Mesendoderm (in vitro differentiated cells): Measurements from ENCODE around the gene GADD45B.

ENCODE experiments used
- DNase-seq: peaks from one replicate; pipeline ENCODE4 v3.0.0; 2013
- H2AK5ac ChIP-seq: 2 replicates; pipeline ENCODE4 v1.6.1; 2013; ENCODE audit warnings: low read length, inconsistent platforms
- H2BK120ac ChIP-seq: 2 replicates; pipeline ENCODE4 v1.6.1; 2013; ENCODE audit warnings: low read depth, mild to moderate bottlenecking, low read length, moderate library complexity, mixed read lengths
- H2BK15ac ChIP-seq: replicated peaks from 2 replicates; pipeline ENCODE4 v1.6.1; 2013; ENCODE audit warnings: low read depth, mild to moderate bottlenecking, moderate library complexity
- H2BK5ac ChIP-seq: 2 replicates; pipeline ENCODE4 v1.6.1; 2013; ENCODE audit warnings: low read length, inconsistent platforms
- H3K18ac ChIP-seq: 2 replicates; pipeline ENCODE4 v1.6.1; 2013; ENCODE audit warnings: mild to moderate bottlenecking, low read length, mixed read lengths
- H3K23ac ChIP-seq: one replicate; pipeline ENCODE4 v1.6.1; 2013; ENCODE audit warnings: low read length
- H3K27ac ChIP-seq: 2 replicates; pipeline ENCODE4 v1.5.1; 2013; ENCODE audit warnings: low read depth, mild to moderate bottlenecking, inconsistent platforms, low read length, moderate library complexity
- H3K27me3 ChIP-seq: 2 replicates; pipeline ENCODE4 v1.6.1; 2013; ENCODE audit warnings: low read length, control low read depth, mild to moderate bottlenecking, inconsistent platforms; ENCODE audit not compliant: insufficient read depth, poor library complexity
- H3K36me3 ChIP-seq: 2 replicates; pipeline ENCODE4 v1.6.1; 2013; ENCODE audit warnings: low read length, inconsistent platforms; ENCODE audit not compliant: control insufficient read depth, insufficient read depth
- H3K4ac ChIP-seq: one replicate; pipeline ENCODE4 v1.6.1; 2013; ENCODE audit warnings: low read depth, mild to moderate bottlenecking, low read length, moderate library complexity
- H3K4me1 ChIP-seq: 2 replicates; pipeline ENCODE4 v1.6.1; 2013; ENCODE audit warnings: low read depth, low read length, inconsistent platforms; ENCODE audit not compliant: control insufficient read depth
- H3K4me2 ChIP-seq: 2 replicates; pipeline ENCODE4 v1.6.1; 2013; ENCODE audit warnings: low read length
- H3K4me3 ChIP-seq: 2 replicates; pipeline ENCODE4 v1.5.1; 2013; ENCODE audit warnings: mild to moderate bottlenecking, low read length
- H3K56ac ChIP-seq: one replicate; pipeline ENCODE4 v1.6.1; 2013; ENCODE audit warnings: low read length
- H3K79me1 ChIP-seq: 2 replicates; pipeline ENCODE4 v1.6.1; 2013; ENCODE audit warnings: low read length, inconsistent platforms
- H3K79me2 ChIP-seq: 2 replicates; pipeline ENCODE4 v1.6.1; 2013; ENCODE audit warnings: mild to moderate bottlenecking, low read length; ENCODE audit not compliant: control insufficient read depth, insufficient read depth
- H3K9ac ChIP-seq: 2 replicates; pipeline ENCODE4 v1.6.1; 2013; ENCODE audit warnings: low read length, inconsistent platforms
- H4K5ac ChIP-seq: one replicate; pipeline ENCODE4 v1.6.1; 2013; ENCODE audit warnings: low read length
- H4K8ac ChIP-seq: one replicate; pipeline ENCODE4 v1.6.1; 2013; ENCODE audit warnings: low read depth, mild to moderate bottlenecking, control low read depth, low read length, moderate library complexity
- WGBS: extraction: QIAGEN DNeasy Blood & Tissue Kit; methylation state at CpG from one replicate; pipeline ENCODE4 v1.1.7; 2013; ENCODE audit warnings: low lambda C conversion rate, missing lambda C conversion rate; ENCODE audit not compliant: insufficient coverage; ENCODE audit errors: extremely low coverage; 5-methylcytosine and 5-hydroxymethylcytosine counted together

The GADD45B gene

GRCh38 chr19:2449019-2449418 lies 26.9 kb upstream of the GADD45B start:
- H3K56ac ChIP-seq: no peak overlapping the region
- no peak overlapping the region for H2AK5ac ChIP-seq
- H3K23ac ChIP-seq: no peak overlapping the region
- no peak overlapping the region for H2BK5ac ChIP-seq
- no peak overlapping the region for H3K4me3 ChIP-seq
- WGBS: no CpG with 5 or more reads among the region's 11 CpGs
- no peaks in the 10 kb centered on the region for H3K36me3 ChIP-seq
- H3K79me1 ChIP-seq: peaks cover 16% of the 10 kb centered on the region
- DNase-seq: no peak
- no peak overlapping the region for H4K5ac ChIP-seq
- no peaks in the 10 kb centered on the region for H3K4me1 ChIP-seq
- no peak overlapping the region for H3K4ac ChIP-seq
- H3K79me2 ChIP-seq: peaks cover 79% of the 10 kb centered on the region
- no peak overlapping the region for H4K8ac ChIP-seq
- no peak overlapping the region for H3K9ac ChIP-seq
- H2BK120ac ChIP-seq: no peak overlapping the region
- H3K27ac ChIP-seq: no peak overlapping the region
- H3K27me3 ChIP-seq: no peaks in the 10 kb centered on the region
- H3K18ac ChIP-seq: no peak overlapping the region
- no peak overlapping the region for H2BK15ac ChIP-seq
- no peak overlapping the region for H3K4me2 ChIP-seq

- Histone ChIP-seq H4K8ac (no peak overlapping the region), H3K23ac (no peak overlapping the region), H2BK15ac (no peak overlapping the region), H3K27me3 (no peaks in the 10 kb centered on the region), H3K4me2 (no peak overlapping the region), H4K5ac (no peak overlapping the region), H3K4me1 (no peaks in the 10 kb centered on the region), H3K4me3 (no peak overlapping the region), H3K36me3 (no peaks in the 10 kb centered on the region), H3K56ac (no peak overlapping the region), H3K79me1 (peaks cover 20% of the 10 kb centered on the region), H3K27ac (no peak overlapping the region), H2BK5ac (no peak overlapping the region), H3K9ac (no peak overlapping the region), H3K4ac (no peak overlapping the region), H3K18ac (no peak overlapping the region), H2AK5ac (no peak overlapping the region), H3K79me2 (peaks cover 89% of the 10 kb centered on the region), H2BK120ac (no peak overlapping the region)
- no CpG with 5 or more reads among the region's 7 CpGs for WGBS
- DNase-seq: no peak
Observed at GRCh38 chr19:2451138-2451537, 24.8 kb upstream of the GADD45B start.

GRCh38 chr19:2451741-2452140 lies 24.2 kb upstream of the GADD45B start:
- no peaks in the 10 kb centered on the region for H3K36me3 ChIP-seq
- no peaks in the 10 kb centered on the region for H3K27me3 ChIP-seq
- H3K56ac ChIP-seq: no peak overlapping the region
- no peak overlapping the region for H2BK5ac ChIP-seq
- H4K5ac ChIP-seq: no peak overlapping the region
- DNase-seq: no peak
- no peak overlapping the region for H2AK5ac ChIP-seq
- peaks cover 18% of the 10 kb centered on the region for H3K79me1 ChIP-seq
- no peak overlapping the region for H3K4ac ChIP-seq
- no peak overlapping the region for H3K23ac ChIP-seq
- H3K18ac ChIP-seq: no peak overlapping the region
- H3K4me1 ChIP-seq: no peaks in the 10 kb centered on the region
- no CpG with 5 or more reads among the region's 18 CpGs for WGBS
- H2BK15ac ChIP-seq: no peak overlapping the region
- H3K27ac ChIP-seq: no peak overlapping the region
- no peak overlapping the region for H4K8ac ChIP-seq
- H3K4me3 ChIP-seq: no peak overlapping the region
- H3K9ac ChIP-seq: no peak overlapping the region
- no peak overlapping the region for H3K4me2 ChIP-seq
- no peak overlapping the region for H2BK120ac ChIP-seq
- peaks cover 89% of the 10 kb centered on the region for H3K79me2 ChIP-seq

GRCh38 chr19:2453431-2454025 lies 22.4 kb upstream of the GADD45B start:
- WGBS: no CpG with 5 or more reads among the region's 19 CpGs
- H3K18ac ChIP-seq: no peak overlapping the region

GRCh38 chr19:2454199-2454961 lies 21.5 kb upstream of the GADD45B start:
- WGBS: no CpG with 5 or more reads among the region's 19 CpGs
- Histone ChIP-seq H3K79me2 (peaks cover 65% of the 10 kb centered on the region), H3K27me3 (no peaks in the 10 kb centered on the region), H2AK5ac (no peak overlapping the region), H4K5ac (no peak overlapping the region), H3K4me2 (no peak overlapping the region), H3K79me1 (peaks cover 9% of the 10 kb centered on the region), H3K36me3 (no peaks in the 10 kb centered on the region), H3K4me3 (no peak overlapping the region), H3K4me1 (no peaks in the 10 kb centered on the region), H3K27ac (no peak overlapping the region), H4K8ac (no peak overlapping the region), H2BK5ac (no peak overlapping the region), H2BK15ac (no peak overlapping the region), H3K9ac (peak overlapping the region; percentile 45), H3K23ac (no peak overlapping the region), H3K18ac (no peak overlapping the region), H3K56ac (peak overlapping the region; percentile 42), H2BK120ac (no peak overlapping the region), H3K4ac (no peak overlapping the region)
- no peak for DNase-seq

More at GRCh38 chr19:2453431-2454025, 22.4 kb upstream of the GADD45B start:
- no peak for DNase-seq
- no peak overlapping the region for H3K56ac ChIP-seq
- no peak overlapping the region for H4K8ac ChIP-seq
- H3K9ac ChIP-seq: no peak overlapping the region
- H2BK120ac ChIP-seq: no peak overlapping the region
- no peak overlapping the region for H3K4me2 ChIP-seq
- H2AK5ac ChIP-seq: no peak overlapping the region
- peaks cover 13% of the 10 kb centered on the region for H3K79me1 ChIP-seq
- H3K4me3 ChIP-seq: no peak overlapping the region
- H3K23ac ChIP-seq: no peak overlapping the region
- no peak overlapping the region for H2BK5ac ChIP-seq
- H3K27me3 ChIP-seq: no peaks in the 10 kb centered on the region
- no peaks in the 10 kb centered on the region for H3K36me3 ChIP-seq
- no peak overlapping the region for H2BK15ac ChIP-seq
- H3K79me2 ChIP-seq: peaks cover 74% of the 10 kb centered on the region
- no peak overlapping the region for H3K27ac ChIP-seq
- no peak overlapping the region for H3K4ac ChIP-seq
- H4K5ac ChIP-seq: no peak overlapping the region
- no peaks in the 10 kb centered on the region for H3K4me1 ChIP-seq
